Skin epidermis (tissue), 12 donors: ENCODE results near the gene GPHN.

Experiments
- H3K27ac ChIP-seq, 21 experiments: fragments of 200-600 bp; sonication (generic) in 11 of 21; one replicate each; pipeline ENCODE4 v1.5.0; 2020; ENCODE audit warnings: mild to moderate bottlenecking in 3 of 21, inconsistent platforms in 2 of 21, moderate library complexity in 2 of 21
- H3K4me3 ChIP-seq, 7 experiments: fragments of 200-600 bp; sonication (generic) in 2 of 7; one replicate each; pipeline ENCODE4 v1.5.0; 2020; ENCODE audit warnings: inconsistent platforms in 2 of 7, mild to moderate bottlenecking in 2 of 7, moderate library complexity in 1 of 7

Gene GPHN

DNA sequence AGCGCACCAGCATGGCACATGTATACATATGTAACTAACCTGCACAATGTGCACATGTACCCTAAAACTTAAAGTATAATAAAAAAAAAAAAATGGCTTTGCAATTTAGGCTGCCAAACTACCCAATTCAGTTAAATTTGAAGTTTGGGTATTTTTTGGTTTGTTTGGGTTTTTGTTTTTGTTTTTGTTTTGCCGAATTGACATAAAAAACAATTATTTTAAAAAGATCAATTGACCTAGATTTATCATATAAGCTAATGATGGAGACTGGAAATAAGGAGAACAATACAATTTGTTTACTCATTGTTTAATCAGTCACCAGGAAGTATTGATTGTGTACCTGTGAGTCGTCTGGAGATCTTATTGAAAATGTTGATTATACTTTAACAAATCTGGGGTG lies 619.2 kb downstream of the GPHN start:
- no peak overlapping the region for H3K4me3 ChIP-seq
- no peak overlapping the region for H3K27ac ChIP-seq

DNA sequence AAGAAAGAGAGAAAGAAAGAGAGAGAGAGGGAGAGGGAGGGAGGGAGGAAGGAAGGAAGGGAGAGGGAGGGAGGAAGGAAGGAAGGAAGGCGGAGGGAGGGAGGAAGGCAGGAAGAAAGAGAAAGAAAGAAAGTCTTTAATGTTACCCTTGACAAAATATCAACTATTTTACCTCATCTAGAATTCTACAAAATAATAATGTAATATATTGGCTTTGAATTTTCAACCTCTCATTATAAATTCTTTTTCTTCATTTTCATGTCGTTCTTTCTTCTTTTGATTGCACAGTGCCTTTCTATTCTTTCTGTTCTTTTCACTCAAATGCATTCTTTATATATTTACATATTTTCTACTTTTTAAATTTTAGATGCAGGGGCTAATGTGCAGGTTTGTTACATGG lies 621.8 kb downstream of the GPHN start:
- no peak overlapping the region for H3K4me3 ChIP-seq
- H3K27ac ChIP-seq = no peak overlapping the region

DNA sequence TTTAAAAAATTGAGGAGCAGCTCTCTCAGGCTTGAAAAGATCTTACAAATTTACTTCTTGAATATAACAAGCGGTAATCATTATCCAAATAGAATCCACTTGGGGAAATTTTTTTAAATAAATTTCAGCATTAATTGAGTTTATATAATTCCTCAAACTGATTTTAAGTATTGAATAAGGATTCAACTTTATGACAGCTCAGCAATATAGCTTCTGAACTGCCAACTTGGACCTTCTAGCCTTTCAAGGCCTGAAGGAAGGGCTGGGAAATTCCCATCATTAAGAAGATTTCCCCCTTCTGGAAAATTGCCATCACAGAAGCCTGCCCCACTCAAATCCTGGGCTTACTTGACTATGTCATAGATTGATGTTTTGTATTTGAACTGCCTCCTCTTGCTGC lies 623.7 kb downstream of the GPHN start:
- Histone ChIP-seq H3K4me3 (no peak overlapping the region), H3K27ac (no peak overlapping the region)

DNA sequence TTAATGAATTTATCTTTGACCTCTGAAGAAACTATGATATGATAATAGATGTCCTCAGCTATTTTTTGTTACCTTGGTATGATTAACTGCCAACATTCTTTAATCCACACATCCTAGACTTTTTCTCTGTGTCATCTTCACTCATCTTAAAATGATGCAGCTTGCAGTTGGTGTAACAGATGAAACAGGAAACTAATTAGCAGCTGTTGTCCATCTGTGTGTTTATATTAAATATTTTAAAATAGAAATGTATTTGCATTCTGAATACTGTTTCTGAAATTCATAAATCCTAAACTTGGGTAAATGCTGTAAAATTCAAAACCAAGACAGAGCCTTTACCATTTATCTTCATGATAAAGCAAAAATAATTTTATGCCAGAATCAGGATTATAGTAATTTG lies 625.2 kb downstream of the GPHN start:
- no peak overlapping the region for H3K27ac ChIP-seq
- no peak overlapping the region for H3K4me3 ChIP-seq

DNA sequence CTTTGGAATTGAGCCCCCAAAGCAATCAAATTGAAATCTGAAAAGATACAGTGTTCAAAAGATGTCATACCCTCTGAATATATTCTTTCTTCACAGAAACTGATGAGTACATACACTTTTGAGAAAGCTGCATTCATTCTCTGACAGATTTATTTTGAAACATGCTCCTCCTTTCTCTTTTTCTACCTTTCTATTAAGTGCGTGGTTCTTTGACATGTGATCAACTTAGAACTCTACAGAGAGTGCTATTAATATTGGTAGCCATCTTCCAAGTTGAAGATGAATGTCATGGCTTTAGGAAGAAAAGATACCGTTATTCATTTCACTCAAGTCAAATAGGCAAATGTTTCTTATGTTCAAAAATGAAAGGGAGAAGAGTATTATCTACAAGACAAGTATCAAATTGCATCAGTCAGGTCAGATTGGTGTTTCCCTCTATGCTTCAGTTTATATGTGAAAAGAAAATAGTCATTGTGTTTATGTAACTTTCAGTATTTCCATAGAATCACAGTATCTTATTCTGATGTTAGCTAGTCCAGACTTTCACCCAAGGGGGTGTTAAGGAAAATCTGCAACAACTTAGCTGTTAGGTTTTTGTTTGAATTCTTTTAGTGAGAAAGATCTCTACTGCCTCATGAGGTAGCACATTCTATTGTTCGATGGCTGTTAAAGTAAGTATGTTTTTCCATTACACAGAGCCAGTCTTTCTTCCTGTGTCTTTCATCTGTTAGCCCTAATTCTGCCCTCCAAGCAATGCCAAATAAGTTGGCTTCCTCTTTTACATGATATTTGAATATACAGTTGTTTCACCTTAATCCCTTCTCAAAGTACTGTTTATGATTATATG lies 625.9 kb downstream of the GPHN start:
- no peak overlapping the region for H3K4me3 ChIP-seq
- H3K27ac ChIP-seq = no peak overlapping the region

DNA sequence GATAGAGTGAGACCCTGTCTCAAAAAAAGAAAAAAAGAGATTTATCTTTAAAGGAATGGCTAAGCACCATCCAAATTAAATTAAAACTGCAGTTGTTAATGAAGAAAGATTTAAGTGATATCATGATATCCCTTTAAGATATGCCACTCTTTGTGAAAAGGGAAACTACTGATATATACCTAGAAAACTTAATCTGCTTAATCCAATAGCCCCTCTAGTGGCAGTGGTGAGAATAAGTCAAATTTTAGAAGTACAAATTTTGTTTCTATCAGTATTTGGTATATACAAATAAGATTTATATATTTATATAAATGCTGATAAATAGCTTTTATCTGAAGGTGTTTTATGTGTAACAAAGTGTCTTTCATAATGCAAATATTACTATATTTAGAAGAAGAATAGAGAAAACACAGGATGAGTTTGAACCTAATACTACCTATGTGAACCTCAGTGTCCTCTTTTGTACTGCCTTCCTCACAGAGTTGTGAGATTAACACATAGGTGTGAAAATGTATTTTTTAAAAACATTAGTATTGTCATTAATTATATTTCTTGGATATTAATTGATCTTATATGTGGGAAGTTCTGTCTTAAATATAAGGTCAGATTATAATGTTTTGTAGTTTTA lies 629.9 kb downstream of the GPHN start:
- Histone ChIP-seq H3K4me3 (no peak overlapping the region), H3K27ac (no peak overlapping the region)

DNA sequence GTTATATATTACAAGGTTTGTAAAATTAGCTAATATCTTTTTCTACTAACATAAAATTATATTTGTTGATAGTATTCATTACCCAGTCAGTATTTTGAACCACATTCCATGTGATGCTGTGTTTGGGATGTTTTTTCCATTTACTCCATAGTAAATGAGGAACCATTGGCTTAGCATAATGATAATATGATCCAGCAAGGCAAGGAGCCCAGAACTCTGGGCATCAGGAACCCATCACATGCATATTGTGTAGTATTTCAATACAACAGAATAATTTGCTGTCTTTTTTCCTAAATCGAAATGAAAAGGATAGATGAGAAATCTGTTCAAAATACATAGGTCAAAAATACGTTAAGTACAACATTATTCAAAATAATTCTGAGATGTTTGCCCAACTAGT lies 632.6 kb downstream of the GPHN start:
- no peak overlapping the region for H3K27ac ChIP-seq
- no peak overlapping the region for H3K4me3 ChIP-seq

DNA sequence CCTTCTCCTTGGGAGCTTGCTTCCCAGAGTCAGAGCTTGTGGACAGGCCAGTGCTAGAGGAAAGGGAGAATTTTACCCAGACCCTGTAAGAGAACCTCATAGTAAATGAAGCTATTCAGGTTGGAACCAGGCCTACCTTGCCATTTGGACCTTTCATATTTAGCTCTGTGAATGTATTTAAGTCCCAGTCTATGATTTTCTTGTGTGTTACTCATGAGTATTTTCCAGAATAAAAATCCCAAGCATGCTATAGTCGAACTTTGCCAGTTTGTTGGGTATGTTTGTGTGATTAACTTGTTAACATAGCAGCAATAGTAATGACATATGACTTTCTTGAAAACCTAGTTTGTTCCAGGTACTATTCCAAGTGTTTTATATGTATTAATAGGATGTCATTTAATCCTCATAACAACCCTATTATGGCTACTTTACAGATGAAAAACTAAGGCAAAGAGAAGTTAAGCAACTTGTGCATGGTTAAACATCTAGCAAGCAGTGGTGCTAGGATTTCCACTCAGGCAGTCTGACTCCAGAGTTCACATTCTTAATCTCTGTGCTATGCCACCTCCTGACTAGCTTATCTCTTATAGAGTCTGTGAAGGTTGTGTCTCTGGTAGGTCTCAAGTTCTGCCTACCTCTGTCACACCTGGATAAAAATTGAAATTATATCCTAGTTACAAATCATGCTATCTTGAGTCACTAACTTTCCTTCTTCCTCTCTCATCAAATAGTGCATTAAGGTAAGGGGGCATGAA lies 633.4 kb downstream of the GPHN start:
- Histone ChIP-seq H3K4me3 (no peak overlapping the region), H3K27ac (no peak overlapping the region)

DNA sequence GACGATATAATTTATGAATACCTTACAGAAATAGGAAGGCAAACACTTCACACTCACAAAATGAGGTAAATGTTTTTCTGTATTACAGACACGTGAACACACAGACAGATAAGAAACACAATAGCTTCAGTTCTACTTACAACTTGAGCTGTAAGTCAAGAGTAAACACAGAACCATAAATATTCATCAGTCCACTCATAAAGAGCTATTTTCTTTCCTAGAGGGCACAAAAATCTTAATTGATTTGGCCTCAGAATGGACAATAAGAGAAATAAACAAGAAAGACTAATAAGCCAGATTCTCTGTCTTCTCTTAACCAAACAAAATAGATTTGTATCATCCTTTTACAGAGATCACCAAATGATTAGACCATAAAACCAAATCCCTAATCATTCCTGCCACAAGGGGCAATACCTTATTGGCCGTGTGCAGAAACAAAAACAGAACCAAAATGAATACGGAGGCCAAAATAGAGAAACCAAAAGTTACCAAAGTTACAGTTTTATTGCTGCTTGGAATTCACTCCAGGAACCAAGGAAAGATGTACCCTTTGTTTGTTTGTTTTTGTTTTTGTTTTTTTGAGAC lies 643.2 kb downstream of the GPHN start:
- H3K27ac ChIP-seq = no peak overlapping the region
- H3K4me3 ChIP-seq = no peak overlapping the region

DNA sequence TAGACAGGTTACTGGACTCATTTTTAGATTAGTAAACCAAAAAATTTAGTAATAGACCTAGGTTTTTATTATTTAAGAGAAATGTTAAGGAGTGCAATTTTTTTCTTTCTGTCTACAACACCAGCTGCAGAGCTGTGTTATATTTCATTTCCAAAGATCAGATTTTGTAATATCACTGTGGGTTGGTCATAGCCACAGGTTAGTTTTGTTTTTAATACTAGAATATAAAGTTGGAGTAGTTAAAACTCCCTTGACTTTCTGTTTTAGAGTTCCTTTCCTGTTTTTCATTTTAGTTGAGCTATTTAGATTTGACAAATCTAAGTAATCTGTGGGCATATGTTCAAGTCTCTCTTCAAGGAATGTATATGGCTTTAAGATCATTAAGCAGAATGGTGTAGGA lies 650.6 kb downstream of the GPHN start:
- H3K27ac ChIP-seq = no peak overlapping the region
- H3K4me3 ChIP-seq = no peak overlapping the region

DNA sequence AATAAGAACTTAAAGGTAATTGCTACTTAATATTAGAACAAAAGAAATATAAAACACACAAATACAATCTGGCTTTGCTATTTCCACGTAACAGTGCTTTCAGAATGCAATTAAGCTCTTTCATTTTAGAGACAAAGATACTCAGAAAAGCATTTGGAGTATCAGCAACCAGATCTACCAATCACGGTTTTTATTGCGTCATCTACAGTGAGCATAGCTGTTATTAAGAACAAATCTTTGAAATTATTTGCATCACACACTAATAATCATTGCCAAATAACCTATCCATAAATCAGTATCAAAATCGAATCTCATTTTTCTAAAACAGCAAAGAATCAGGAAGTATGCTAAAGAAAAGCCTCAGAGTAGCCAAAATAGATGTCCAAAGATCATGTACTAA lies 654.4 kb downstream of the GPHN start:
- H3K27ac ChIP-seq = no peak overlapping the region
- no peak overlapping the region for H3K4me3 ChIP-seq

DNA sequence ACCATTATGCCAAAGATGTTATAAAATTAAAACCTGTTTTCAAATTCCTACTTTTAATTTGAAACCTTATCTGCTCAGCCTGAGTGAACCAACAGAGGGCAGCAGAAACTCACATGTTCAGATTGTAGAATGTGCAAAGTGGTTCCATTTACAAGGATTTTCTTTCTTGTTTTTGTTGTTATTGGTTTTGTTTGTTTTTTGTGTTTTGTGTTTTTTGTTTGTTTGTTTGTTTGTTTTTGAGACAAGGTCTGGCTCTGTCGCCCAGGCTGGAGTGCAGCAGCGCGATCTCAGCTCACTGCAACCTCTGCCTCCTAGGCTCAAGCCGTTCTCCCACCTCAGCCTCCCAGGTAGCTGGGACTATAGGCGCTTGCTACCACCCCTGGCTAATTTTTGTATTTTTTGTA lies 658.5 kb downstream of the GPHN start:
- H3K27ac ChIP-seq = no peak overlapping the region
- no peak overlapping the region for H3K4me3 ChIP-seq

DNA sequence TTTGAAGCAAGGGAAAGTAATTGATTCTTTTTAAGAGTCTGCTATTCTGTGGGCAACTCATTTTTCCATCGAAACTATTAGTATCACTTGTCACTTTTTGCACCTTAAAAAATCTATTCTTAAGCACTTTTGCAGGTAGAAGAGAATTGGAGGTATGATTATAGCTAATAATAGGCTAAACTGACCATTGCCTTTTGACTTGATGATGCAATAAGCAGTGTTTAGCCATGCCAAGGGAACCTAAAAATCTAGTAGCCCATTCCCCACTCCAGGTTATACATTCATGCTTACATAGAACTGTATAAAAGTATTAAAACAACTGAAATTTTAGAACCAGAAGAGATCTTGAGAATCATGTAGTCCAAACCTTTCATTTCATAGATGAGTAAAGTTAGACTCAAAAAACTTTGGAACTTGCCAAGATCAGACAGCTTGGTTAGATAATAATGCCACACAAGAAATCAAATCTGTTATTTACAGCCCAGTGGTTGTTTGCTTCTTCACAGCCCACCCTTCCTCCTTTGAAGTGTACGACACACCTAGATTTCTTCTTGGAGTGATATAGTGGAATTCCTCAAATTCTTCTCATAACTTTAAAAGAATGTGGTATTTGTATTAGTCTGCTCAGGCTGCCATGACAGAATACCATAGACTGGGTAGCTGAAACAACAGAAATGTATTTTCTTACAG lies 659.6 kb downstream of the GPHN start:
- no peak overlapping the region for H3K27ac ChIP-seq

DNA sequence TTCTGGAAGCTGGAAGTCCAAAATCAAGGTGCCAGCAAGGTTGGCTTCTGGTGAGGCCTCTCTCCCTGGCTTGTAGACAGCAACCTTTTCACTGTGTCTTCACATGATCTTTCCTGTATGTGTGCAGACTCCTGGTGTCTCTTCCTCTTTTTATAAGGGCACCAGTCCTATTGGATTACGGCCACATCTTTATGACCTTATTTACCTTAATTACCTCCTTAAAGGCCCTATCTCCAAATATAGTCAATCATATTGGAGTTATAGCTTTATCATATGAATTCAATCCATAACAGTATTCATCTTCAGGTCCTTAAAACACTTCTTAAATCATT lies 660.1 kb downstream of the GPHN start:
- H3K27ac ChIP-seq = no peak overlapping the region
- H3K4me3 ChIP-seq = no peak overlapping the region

More for the DNA sequence above, 659.6 kb downstream of the GPHN start:
- no peak overlapping the region for H3K4me3 ChIP-seq

DNA sequence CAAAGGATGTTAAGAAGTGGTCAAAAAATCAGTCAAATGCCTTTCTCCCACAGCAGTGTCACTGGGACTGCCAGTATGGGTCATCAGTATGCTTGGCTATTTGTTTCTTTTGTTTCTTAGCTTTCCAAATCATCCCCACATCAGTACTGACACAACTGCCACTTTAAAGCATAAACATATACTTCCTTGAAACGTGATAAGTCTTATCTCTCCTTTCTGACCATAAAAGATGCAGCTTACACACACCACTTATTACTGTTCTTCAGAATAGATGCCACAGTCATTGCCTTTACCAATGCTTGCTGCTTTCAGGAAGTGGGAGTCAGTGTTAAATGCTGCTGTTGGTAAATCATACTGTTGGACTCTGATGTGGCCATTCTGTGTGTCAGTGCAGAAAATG lies 662.7 kb downstream of the GPHN start:
- H3K4me3 ChIP-seq = no peak overlapping the region
- no peak overlapping the region for H3K27ac ChIP-seq

DNA sequence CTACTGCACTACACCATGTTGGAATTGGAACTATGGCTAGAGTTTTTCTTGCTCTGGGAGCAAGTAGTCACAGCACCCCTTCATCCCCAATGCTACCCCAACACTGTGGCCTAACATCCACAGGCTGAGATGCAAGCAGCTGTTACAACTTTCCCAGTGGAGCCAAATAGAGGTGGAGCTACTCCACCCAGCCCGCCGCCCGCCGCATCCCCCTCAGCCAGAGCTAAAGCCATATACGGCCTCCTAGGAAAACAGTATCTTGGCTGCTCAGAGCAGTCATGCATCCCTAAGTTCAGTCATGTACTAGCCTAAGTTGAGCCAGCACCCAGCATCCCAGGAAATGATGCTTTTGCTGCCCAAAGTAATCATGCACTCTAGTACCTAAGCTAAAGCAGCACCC lies 664.1 kb downstream of the GPHN start:
- H3K4me3 ChIP-seq = no peak overlapping the region
- no peak overlapping the region for H3K27ac ChIP-seq

DNA sequence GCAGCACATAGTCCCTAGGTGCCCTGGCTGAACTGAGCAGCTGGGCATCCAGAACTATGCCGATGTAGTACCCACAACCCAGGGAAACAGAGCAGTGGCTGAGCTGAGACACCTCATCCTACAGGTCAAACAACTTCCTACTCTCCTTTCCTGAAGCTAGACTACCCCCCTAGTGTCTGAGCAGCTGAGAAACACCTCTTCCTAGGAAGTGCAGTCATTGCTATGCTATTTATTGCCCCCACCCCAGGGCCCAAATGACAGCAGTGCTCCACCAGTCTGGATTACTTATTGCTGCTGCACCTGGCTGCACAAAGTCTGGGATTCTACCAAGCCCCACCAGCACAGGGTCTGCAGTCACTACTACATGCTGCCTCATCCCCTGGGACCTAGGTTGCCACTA lies 664.6 kb downstream of the GPHN start:
- no peak overlapping the region for H3K27ac ChIP-seq
- H3K4me3 ChIP-seq = no peak overlapping the region

DNA sequence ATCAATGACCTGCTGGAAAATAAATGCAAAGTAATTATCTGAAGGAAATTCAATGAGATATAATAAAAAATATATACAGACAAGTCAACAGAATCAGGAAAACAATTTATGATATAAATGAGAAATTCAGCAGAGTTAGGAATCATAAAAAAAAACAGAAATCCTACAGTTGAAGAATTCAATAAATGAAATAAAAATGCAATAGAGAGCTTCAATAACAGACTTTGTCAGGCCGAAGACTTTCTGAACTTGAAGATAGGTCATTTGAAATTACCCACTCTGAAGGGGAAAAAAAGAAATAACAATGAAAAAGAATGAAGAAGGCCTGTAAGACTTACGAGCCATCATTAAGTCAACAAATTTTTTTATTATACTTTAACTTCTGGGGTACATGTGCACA lies 665.8 kb downstream of the GPHN start:
- Histone ChIP-seq H3K4me3 (no peak overlapping the region), H3K27ac (no peak overlapping the region)

DNA sequence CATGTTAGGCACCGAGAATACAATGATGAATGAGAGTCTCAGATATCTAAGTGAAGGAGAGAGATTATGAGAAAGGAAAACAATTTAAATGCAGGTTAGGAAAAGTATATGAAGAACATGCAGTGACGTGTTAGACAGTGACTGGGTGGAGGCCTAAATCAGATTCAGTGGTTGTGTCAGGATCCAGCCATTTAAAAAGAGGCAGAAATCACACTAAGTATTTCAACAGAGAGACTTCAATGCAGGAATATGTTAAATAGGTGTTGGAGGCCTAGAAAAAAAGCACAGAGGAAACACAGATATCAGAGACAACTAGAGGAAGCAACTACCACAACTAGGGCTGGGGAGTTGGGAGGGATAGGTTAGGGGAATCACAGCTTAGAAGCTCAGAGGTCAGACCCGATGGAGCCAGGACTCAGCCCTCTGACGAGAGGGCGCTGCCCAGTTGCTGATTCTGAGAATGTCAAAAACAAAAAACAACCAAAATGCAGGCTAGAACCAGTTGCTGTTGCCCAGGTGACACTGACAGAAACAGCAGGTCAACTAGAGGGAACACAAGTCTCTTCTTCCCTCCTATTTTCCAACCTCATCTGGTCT lies 678.3 kb downstream of the GPHN start:
- H3K27ac ChIP-seq = no peak overlapping the region

More for the DNA sequence above, 678.3 kb downstream of the GPHN start:
- no peak overlapping the region for H3K4me3 ChIP-seq
